Measurements from ENCODE around the gene CLTB.

CLTB gene

GRCh38 chr5:176352116-176352878, 64.0 kb downstream of the CLTB start:
- H3K4me3 ChIP-seq = no peak overlapping the region
- H4K20me1 ChIP-seq = peaks cover 78 to 100% (median 88%) of the 10 kb centered on the region in 11 experiments
- H3K9me3 ChIP-seq (replicated peaks in 1 of 11) = no peaks in the 10 kb centered on the region
- peaks cover 99 to 100% (median 100%) of the 10 kb centered on the region in 11 experiments for H3K36me3 ChIP-seq
- no peaks in the 10 kb centered on the region for H3K27me3 ChIP-seq
- no peak for TF ChIP-seq Cebpa-rat (IDR thresholded peaks at IDR 0.05)
- H3K9ac ChIP-seq = no peak overlapping the region
- no peak overlapping the region for H3K4me2 ChIP-seq
- no peak overlapping the region for H3K27ac ChIP-seq
- H3K4me1 ChIP-seq = no peaks in the 10 kb centered on the region

DNA sequence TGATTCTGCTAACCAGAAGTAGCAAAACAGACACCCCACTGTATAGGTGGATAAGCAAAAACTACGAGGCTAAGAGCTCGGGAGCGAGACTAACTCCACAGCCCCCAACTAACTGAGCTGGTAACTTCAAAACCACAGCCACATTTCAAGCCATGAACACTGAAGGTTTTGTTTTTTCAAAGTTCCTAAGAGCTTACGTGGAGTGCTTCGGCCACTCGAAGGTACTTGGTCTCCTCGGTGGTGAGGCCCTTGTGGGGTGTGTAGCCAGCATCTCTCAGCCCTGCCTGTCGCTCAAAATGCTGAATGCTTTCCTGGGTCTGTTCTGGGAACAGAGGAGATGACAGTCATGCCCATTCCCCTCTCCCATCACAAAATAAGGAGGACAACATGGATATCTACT, 65.9 kb downstream of the CLTB start:
- Histone ChIP-seq H3K9me3 (replicated peaks in 1 of 11) (no peaks in the 10 kb centered on the region), H3K4me3 (no peak overlapping the region), H3K4me2 (no peak overlapping the region), H3K9ac (no peak overlapping the region), H3K36me3 (peaks cover 99 to 100% (median 100%) of the 10 kb centered on the region in 11 experiments), H4K20me1 (peaks cover 60 to 91% (median 70%) of the 10 kb centered on the region in 11 experiments), H3K27ac (no peak overlapping the region), H3K27me3 (no peaks in the 10 kb centered on the region), H3K4me1 (no peaks in the 10 kb centered on the region)
- no peak for TF ChIP-seq Cebpa-rat (IDR thresholded peaks at IDR 0.05)

GRCh38 chr5:176342766-176343458, 73.4 kb downstream of the CLTB start:
- no peak for TF ChIP-seq Cebpa-rat (IDR thresholded peaks at IDR 0.05)
- no peaks in the 10 kb centered on the region for H3K4me1 ChIP-seq
- H3K4me2 ChIP-seq = no peak overlapping the region
- no peak overlapping the region for H3K9ac ChIP-seq
- no peaks in the 10 kb centered on the region for H3K9me3 ChIP-seq (replicated peaks in 1 of 11)
- peaks cover 0 to 16% (median 0%) of the 10 kb centered on the region in 11 experiments; a peak in 8 of 22 replicates for H4K20me1 ChIP-seq
- H3K36me3 ChIP-seq = peaks cover 62 to 100% (median 87%) of the 10 kb centered on the region in 11 experiments
- no peak overlapping the region for H3K4me3 ChIP-seq
- no peaks in the 10 kb centered on the region for H3K27me3 ChIP-seq
- H3K27ac ChIP-seq = no peak overlapping the region

Data from BLaER1 treated with 17β-estradiol and CSF1 and Interleukin-3, amounts not matched to agents 10 nM and 100 nM (cell line).